Prostate gland (tissue), 2 donors: Measurements from ENCODE around the gene TP53BP1.

ENCODE experiments used
- POLR2A ChIP-seq: fragments of 450-650 bp; IDR thresholded peaks from one replicate; pipeline ENCODE4 v1.6.1; 2016; ENCODE audit warnings: antibody characterized with exemption, mild to moderate bottlenecking
- TF ChIP-seq, protein P1 (sequence below), 4 experiments: fragments of 200-600 bp in 2 of 4; fragments of 450-650 bp in 2 of 4; sonication (generic) in 2 of 4; IDR thresholded peaks; 1 replicate in 3 of 4; 2 replicates in 1 of 4; pipeline ENCODE4 v1.5.1; 2016 to 2019; ENCODE audit warnings: antibody characterized with exemption in 4 of 4, mild to moderate bottlenecking in 2 of 4, moderate library complexity in 2 of 4

DNA sequence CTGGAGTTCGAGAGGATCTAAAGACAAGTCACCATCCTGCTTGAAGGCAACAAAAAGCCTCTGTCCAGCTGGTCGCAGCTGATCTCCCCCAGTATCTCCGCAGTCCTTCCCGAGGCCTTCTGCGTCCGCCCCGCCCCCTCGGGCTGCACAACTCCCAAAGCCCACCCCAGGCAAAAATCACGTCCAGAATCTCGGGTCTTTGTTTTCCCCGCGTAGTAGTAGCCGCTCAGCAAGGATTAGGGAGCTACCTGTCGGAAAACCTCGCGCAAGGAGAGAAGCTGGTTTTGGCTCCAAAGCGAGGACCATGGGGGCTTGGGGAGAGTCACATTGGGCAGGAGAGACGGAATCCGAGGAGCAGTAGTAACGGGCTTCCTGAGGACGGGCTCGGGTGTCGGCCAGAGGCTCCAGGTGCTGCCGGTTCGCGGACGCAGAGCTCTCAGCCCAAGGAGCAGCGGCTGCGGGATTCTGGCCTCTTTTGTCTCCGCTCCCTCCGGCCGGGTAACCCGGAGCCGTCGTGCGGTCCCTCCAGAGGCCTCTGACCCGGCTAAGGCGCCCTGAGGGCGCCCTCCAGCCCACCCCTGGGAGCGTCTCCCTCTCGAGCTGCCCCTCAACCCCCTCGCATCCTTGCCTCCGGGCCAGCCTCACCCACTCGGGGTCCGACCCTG is 122.5 kb downstream of the TP53BP1 start:
- TF ChIP-seq, protein P1, sequence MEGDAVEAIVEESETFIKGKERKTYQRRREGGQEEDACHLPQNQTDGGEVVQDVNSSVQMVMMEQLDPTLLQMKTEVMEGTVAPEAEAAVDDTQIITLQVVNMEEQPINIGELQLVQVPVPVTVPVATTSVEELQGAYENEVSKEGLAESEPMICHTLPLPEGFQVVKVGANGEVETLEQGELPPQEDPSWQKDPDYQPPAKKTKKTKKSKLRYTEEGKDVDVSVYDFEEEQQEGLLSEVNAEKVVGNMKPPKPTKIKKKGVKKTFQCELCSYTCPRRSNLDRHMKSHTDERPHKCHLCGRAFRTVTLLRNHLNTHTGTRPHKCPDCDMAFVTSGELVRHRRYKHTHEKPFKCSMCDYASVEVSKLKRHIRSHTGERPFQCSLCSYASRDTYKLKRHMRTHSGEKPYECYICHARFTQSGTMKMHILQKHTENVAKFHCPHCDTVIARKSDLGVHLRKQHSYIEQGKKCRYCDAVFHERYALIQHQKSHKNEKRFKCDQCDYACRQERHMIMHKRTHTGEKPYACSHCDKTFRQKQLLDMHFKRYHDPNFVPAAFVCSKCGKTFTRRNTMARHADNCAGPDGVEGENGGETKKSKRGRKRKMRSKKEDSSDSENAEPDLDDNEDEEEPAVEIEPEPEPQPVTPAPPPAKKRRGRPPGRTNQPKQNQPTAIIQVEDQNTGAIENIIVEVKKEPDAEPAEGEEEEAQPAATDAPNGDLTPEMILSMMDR (IDR thresholded peaks at IDR 0.05): no peak
- no peak for TF ChIP-seq POLR2A
